Testis (tissue), 2 donors: ENCODE results near the gene ADAMTSL1.

Experiments used
- CTCF ChIP-seq, 3 experiments: fragments of 450-650 bp in 2 of 3; fragments of 200-600 bp in 1 of 3; sonication (generic) in 1 of 3; IDR thresholded peaks; one replicate each; pipeline ENCODE4 v1.5.1; 2016 to 2019; ENCODE audit warnings: antibody characterized with exemption in 3 of 3, mild to moderate bottlenecking in 2 of 3, moderate library complexity in 1 of 3
- POLR2A ChIP-seq: fragments of 450-650 bp; IDR thresholded peaks from one replicate; pipeline ENCODE4 v1.6.1; 2017; ENCODE audit warnings: antibody characterized with exemption, mild to moderate bottlenecking, moderate library complexity

GRCh38 chr9:18910916-18911315 is 437.0 kb downstream of the ADAMTSL1 start:
- TF ChIP-seq CTCF (IDR thresholded peaks at IDR 0.05) = no peak
- no peak for TF ChIP-seq POLR2A
